ENCODE data around the gene ABCA6. TPM values are rescaled to one million over a fixed set of nuclear protein-coding genes. Genes with fewer than 3 reads are reported as not detected.

The ABCA6 gene
- polyA plus RNA-seq, 3 donors: 1.7 to 4.4 (median 2.7) TPM

DNA sequence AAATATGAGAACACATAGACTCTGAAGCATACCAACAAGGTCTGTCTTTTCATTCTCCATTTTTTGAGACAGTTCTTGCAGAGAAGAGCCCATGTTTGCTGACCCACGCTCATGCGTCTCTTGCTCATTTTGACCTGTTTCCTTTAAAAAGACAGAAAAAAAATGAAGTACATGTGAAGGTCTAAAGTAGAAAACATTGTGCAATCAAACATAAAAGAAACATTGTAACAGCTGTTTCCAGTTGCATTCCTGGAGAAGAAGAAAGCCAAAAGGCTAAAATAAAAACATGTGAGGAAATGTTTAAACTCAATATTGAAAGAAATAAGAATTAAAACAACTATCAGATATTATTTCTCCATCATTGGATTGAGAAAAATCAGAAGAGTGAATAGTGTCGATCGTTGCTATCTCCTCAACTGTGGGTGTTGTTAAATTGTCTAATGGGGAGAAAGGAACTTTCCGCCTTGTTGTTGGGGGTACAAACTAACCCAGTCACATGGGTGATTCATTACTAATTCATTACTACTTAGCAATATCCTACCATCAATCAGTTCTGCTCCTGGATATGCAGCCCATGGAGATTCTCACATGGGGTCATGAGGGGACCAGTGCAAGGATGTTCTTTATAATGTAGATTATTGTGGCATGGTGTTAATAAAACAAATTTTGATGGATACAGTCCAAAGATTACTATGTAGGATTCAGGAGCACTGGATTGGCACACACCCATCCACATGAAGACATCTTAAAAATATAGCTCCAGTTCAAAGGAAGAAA is 90.5 kb downstream of the ABCA6 start:
- no peak for DNase-seq (ENCODE audit: low read depth in 3 of 3, low spot score in 2 of 3)

- DNase-seq (ENCODE audit: low read depth in 3 of 3, low spot score in 2 of 3): no peak
Observed at GRCh38 chr17:69048634-69049033, 93.1 kb downstream of the ABCA6 start.

DNA sequence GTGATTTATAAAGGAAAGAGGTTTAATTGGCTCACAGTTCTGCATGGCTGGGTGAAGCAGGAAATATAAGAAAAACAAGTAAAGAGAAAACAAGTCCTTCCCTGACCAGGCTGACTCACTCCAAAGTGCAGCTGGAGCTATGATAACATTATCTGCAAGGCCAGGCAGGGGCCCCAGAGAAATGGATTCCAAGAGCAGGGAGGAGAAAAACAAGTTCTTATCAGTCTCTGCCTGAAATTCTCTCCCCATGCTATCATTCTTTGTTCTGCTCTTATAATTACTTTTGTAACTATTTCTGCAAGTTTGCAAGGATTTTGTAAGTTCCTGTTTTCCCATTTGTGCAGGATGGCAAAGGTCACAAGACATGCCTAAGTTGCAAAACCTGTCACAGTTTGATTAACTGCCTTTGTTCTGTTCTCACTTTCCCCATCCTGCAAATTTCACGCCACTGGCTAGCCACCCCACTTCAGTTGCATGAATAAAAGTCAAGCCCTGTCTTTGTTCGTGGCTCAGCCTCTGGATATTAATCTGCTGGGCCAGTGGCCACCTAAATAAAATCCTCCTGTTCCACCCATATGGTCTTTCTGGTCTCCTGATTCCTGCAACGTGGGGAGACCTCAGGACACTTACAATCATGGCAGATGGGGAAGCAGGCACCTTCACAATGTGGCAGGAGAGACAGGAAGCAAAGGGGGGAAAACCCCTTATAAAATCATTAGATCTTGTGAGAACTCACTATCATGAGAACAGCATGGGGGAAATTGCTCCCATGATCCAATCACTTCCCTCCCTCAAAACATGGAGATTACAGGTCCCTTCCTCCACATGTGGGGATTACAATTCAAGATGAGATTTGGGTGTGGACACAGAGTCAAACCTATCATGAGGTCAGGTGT is 94.1 kb downstream of the ABCA6 start:
- no peak for DNase-seq (ENCODE audit: low read depth in 3 of 3, low spot score in 2 of 3)

DNA sequence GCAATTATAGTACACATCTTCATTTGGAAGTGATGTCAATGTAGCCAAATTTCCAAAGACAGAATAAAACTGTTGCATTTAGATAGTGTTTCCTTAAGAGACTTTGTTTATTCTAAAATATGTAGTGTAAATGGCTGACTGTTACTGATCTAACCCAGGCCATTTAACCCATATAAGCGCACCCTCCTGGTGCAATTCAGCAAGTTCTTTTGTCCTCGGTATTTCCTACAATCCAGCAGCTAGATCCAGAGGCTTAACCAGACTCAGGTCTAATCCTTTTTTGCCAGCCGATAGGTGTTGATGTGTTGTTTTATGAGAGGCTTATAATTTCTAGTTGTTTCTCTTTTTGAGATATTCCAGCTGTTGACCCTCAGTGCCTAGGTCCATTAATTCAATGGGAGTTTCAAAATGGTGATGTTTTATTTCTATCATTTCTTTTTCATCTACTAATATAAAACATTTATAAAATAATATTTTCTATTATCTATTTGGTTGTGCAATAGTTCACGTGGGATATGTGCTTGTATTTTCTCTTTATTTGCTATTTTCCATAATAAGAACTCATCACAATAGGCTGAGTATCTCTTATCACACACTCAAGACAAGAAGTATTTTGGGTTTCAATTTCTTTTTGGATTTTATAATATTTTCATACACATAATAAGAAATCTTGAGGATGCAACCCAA is 95.4 kb downstream of the ABCA6 start:
- no peak for DNase-seq (ENCODE audit: low read depth in 3 of 3, low spot score in 2 of 3)

DNA sequence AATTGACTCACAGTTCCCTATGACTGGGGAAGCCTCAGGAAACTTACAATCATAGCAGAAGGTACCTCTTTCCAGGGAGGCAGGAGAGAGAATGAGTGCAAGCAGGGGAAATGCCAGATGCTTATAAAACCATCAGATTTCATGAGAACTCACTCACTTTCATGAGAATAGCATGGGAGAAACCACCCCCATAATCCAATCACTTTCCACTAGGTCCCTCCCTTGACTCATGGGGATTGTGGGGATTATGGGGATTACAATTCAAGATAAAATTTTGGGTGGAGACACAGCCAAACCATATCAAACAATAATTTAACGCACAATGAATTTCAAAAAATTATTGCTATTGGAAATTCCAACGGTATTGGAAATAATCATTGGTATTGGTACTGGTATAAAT is 96.0 kb downstream of the ABCA6 start:
- DNase-seq (ENCODE audit: low read depth in 3 of 3, low spot score in 2 of 3): no peak

GRCh38 chr17:69044371-69044770 is 97.3 kb downstream of the ABCA6 start:
- DNase-seq (ENCODE audit: low read depth in 3 of 3, low spot score in 2 of 3): no peak

- DNase-seq (ENCODE audit: low read depth in 3 of 3, low spot score in 2 of 3): no peak
Observed at GRCh38 chr17:69043098-69043734, 98.5 kb downstream of the ABCA6 start.

GRCh38 chr17:69042308-69042707 is 99.4 kb downstream of the ABCA6 start:
- DNase-seq (ENCODE audit: low read depth in 3 of 3, low spot score in 2 of 3): no peak

GRCh38 chr17:69031839-69032238 is 109.9 kb downstream of the ABCA6 start:
- DNase-seq (ENCODE audit: low read depth in 3 of 3, low spot score in 2 of 3): no peak

GRCh38 chr17:69030169-69030568 is 111.5 kb downstream of the ABCA6 start:
- DNase-seq (ENCODE audit: low read depth in 3 of 3, low spot score in 2 of 3): no peak

Other genes starting within 250 kb of the ABCA6 start
- 1 to 10 TPM in 1 of 3 donors, under 1 TPM in 2; 0.72 to 1.0 (median 0.85) TPM for gene ABCA8, start 186.5 kb downstream of the ABCA6 start, polyA plus RNA-seq (ENCODE audit: insufficient read length in 3 of 3)
- 1 to 10 TPM; 1.6 to 2.4 (median 1.9) TPM for gene ABCA9, start 81.0 kb downstream of the ABCA6 start, polyA plus RNA-seq (ENCODE audit: insufficient read length in 3 of 3)
- 1 to 10 TPM; 1.5 to 1.8 (median 1.8) TPM for gene ABCA10, start 86.9 kb upstream of the ABCA6 start, polyA plus RNA-seq (ENCODE audit: insufficient read length in 3 of 3)
- 10 to 100 TPM; 24.9 to 28.8 (median 25.1) TPM for gene ABCA5, start 185.2 kb upstream of the ABCA6 start, polyA plus RNA-seq (ENCODE audit: insufficient read length in 3 of 3)

Measured in right renal cortex interstitium (tissue), 3 donors.